GM18526 (cell line): ENCODE data around the gene MRPS22.
A peak's percentile ranks its signal among the peaks of the same experiment; 100 is the strongest.

ENCODE experiments used
- POLR2A ChIP-seq: IDR thresholded peaks from 3 replicates; pipeline ENCODE4 v1.6.1; 2011; ENCODE audit not compliant: insufficient read length; ENCODE audit errors: extremely low read depth

Gene MRPS22

DNA sequence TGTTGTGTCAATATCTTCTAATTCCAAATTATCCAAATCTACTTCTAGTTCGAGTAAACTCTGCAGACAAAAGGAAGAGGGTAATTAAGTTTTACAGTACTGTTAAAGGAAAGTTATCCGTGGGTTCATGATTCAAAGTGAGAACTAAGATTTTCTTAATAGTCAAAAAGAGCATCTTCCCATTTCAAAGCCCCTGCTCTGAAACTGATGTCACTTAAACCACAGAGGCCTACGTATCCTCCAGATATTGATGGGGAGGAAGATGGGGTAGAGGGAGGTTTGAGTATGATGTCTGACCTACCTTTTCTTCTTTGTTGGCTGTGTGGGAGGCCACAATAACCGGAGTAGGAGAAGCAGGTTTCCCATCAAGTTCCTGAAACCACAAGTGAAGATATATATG is 14.1 kb downstream of the MRPS22 start:
- TF ChIP-seq POLR2A: no peak

GRCh38 chr3:139358841-139359562 is 15.2 kb downstream of the MRPS22 start:
- no peak for TF ChIP-seq POLR2A

- no peak for TF ChIP-seq POLR2A
Observed at GRCh38 chr3:139361276-139361675, 17.5 kb downstream of the MRPS22 start.

DNA sequence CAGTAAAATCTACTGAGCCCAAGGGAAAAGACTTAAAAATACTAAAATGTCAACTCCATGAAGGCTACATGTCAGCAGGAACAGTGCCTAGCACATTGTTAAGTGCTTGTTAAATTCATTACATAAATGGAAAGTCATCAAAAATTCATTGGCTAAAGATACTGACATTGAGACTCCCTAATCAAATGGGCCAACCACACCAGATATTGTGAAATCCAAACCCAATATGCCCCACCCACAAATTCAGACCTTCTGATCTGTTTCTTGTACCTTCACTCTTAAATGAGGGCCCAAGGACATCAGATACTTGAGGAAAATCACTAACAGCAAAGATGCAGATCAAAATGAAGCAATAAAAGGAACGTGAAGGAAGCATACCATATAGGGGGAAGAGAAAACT is 20.7 kb downstream of the MRPS22 start:
- no peak for TF ChIP-seq POLR2A

GRCh38 chr3:139374099-139374498 is 30.3 kb downstream of the MRPS22 start:
- TF ChIP-seq POLR2A: no peak

DNA sequence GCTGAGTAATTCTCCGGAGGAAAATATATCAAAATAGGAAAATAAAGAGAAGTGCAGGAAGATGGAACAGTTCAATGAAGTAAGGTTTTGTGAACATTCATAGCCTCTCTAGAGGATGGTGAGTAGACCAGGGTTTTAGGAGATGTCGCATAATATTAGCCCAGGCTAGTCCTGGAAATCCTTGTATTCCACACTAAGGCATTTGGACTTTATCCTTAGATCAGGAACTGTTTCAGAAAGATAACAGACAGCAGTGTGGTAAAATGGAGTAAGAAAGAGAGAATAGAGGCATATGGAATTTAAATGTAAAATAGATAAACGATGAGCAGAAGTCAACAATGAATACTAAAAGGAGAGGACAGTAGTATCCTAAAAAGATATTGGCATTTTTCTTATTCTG is 33.6 kb downstream of the MRPS22 start:
- TF ChIP-seq POLR2A: no peak

- TF ChIP-seq POLR2A: no peak
Observed at GRCh38 chr3:139378587-139379241, 34.9 kb downstream of the MRPS22 start.

- TF ChIP-seq POLR2A: no peak
Observed at GRCh38 chr3:139380575-139380974, 36.8 kb downstream of the MRPS22 start.

GRCh38 chr3:139388077-139388476 is 44.3 kb downstream of the MRPS22 start:
- no peak for TF ChIP-seq POLR2A

DNA sequence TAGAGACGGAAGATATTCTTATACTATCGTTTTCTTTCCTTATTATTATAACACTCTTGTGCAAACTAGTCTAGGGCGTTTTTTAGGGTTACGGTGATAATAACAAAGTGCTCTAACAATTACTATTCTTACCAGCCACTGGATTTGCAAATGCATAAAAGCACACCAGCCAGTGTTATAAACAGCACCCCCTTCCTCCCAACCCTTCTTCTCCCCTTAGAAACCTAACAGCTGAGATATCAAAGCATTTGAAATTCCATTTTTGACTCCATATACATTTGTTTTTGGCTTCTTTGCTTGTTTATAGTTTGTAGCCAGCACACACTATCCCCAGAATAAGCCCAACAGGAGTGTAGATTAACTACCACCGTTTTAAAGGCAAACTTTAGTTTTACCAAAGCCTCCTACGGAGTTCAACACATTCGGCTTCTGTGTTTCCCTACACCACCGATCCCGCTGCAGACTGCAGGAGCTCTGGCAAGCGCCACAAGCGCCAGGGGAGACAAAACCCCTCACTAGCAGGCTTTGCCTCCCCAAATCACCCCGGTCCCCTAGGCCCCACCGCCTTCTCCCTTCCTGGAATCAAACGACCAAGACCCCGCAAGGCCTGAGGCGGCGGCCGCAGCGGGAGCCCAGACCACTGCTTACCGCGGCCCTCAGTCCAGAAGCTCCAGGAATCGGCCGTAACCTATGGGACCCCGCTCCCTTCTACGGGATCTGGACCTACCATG is 45.2 kb downstream of the MRPS22 start:
- TF ChIP-seq POLR2A: no peak

GRCh38 chr3:139389552-139390368 is 45.9 kb downstream of the MRPS22 start, which contains the start of gene COPB2:
COPB2 (minus strand) TSS chr3:139389647; CDS start chr3:139389550, 97 bp downstream.
- peak; percentile 77 for TF ChIP-seq POLR2A

- no peak for TF ChIP-seq POLR2A
Observed at GRCh38 chr3:139394116-139394515, 50.3 kb downstream of the MRPS22 start.

- no peak for TF ChIP-seq POLR2A
Observed at GRCh38 chr3:139396707-139397106, 52.9 kb downstream of the MRPS22 start.
